GM12891 (cell line): ENCODE results near the gene JOSD2.

Experiments
- POLR2A ChIP-seq: IDR thresholded peaks from 2 replicates; pipeline ENCODE4 v1.6.1; 2011; ENCODE audit warnings: low read depth, low read length, control low read depth
- POLR2AphosphoS5 ChIP-seq: IDR thresholded peaks from 2 replicates; pipeline ENCODE4 v1.6.1; 2011; ENCODE audit warnings: low read depth, low read length, control low read depth
- SPI1 ChIP-seq: IDR thresholded peaks from 2 replicates; pipeline ENCODE4 v1.6.1; 2011; ENCODE audit warnings: low read depth, low read length, control low read depth
- TAF1 ChIP-seq: IDR thresholded peaks from 2 replicates; pipeline ENCODE4 v1.6.1; 2011; ENCODE audit warnings: low read depth, low read length, control low read depth

- TF ChIP-seq POLR2A (no peak), POLR2AphosphoS5 (no peak), SPI1 (no peak), TAF1 (no peak)
Measured at GRCh38 chr19:50554212-50554611, 43.2 kb upstream of the JOSD2 start.
